Superior temporal gyrus (tissue), 1 donor: ENCODE results near the gene TMEM187.
"Not testable (repeated sequence)": the region's sequence is repeated elsewhere in the genome, so short reads cannot be mapped to it uniquely, and the experiment has no call there.

Source experiments
- DNase-seq: peaks from one replicate; pipeline ENCODE4 v3.0.0-alpha.2; 2016; ENCODE audit errors: extremely low spot score

The TMEM187 gene

GRCh38 chrX:153971450-153972367 is 845 bp upstream of the TMEM187 start, which contains the start of gene HCFC1:
Gene HCFC1 (minus strand): TSS chrX:153971818. CDS start chrX:153970840, 978 bp downstream.
- DNase-seq = peak; percentile 87

- DNase-seq = no peak
These were observed 811 bp downstream of the TMEM187 start for GRCh38 chrX:153973127-153974002.

GRCh38 chrX:153974003-153974725 is 1.6 kb downstream of the TMEM187 start:
- DNase-seq = no peak

GRCh38 chrX:153974726-153975286 is 2.3 kb downstream of the TMEM187 start:
- DNase-seq = no peak

- not testable (repeated sequence) for DNase-seq
These were observed 7.8 kb downstream of the TMEM187 start for GRCh38 chrX:153980394-153980793.

GRCh38 chrX:153981231-153981630 is 8.7 kb downstream of the TMEM187 start:
- DNase-seq = no peak

- DNase-seq = no peak
These were observed 9.4 kb downstream of the TMEM187 start for GRCh38 chrX:153981771-153982533.

- no peak for DNase-seq
These were observed 10.8 kb downstream of the TMEM187 start for GRCh38 chrX:153983321-153983801.

- DNase-seq = no peak
These were observed 12.0 kb downstream of the TMEM187 start for GRCh38 chrX:153984351-153985178.

GRCh38 chrX:153988493-153988892 is 15.9 kb downstream of the TMEM187 start:
- DNase-seq = no peak

- DNase-seq = no peak
These were observed 17.6 kb downstream of the TMEM187 start for GRCh38 chrX:153989973-153990655.

- DNase-seq = no peak
These were observed 18.5 kb downstream of the TMEM187 start for GRCh38 chrX:153991013-153991580.

- no peak for DNase-seq
These were observed 19.6 kb downstream of the TMEM187 start for GRCh38 chrX:153992180-153992579.

- no peak for DNase-seq
These were observed 20.5 kb downstream of the TMEM187 start for GRCh38 chrX:153993079-153993478.

GRCh38 chrX:153993978-153994377 is 21.4 kb downstream of the TMEM187 start:
- DNase-seq = no peak

- DNase-seq = not testable (repeated sequence)
These were observed 21.8 kb downstream of the TMEM187 start for GRCh38 chrX:153994398-153994797.

GRCh38 chrX:153995504-153995903 is 22.9 kb downstream of the TMEM187 start:
- DNase-seq = no peak

GRCh38 chrX:153999359-154000037 is 26.9 kb downstream of the TMEM187 start:
- no peak for DNase-seq
